Cardiac septum (tissue), 1 donor: Measurements from ENCODE around the gene SLC35A2. TPM values are rescaled to one million over a fixed set of nuclear protein-coding genes. Genes with fewer than 3 reads are reported as not detected.
A peak's percentile ranks its signal among the peaks of the same experiment; 100 is the strongest.

Experiments
- DNase-seq: peaks from one replicate; pipeline ENCODE4 v3.0.0-alpha.2; 2020; ENCODE audit warnings: low spot score
- intact Hi-C: fragments of 100-400 bp; cut with DNase I; formaldehyde crosslinking; loops from one replicate; pipeline ENCODE4 v1.14.0; 2022
- total RNA-seq: library from RNA; stranded (reverse); fragmentation: NEBNext Ultra II Directional; extraction: Animal tissue kit (Norgen Biotek cat#: 25700); gene quantifications from one replicate; pipeline ENCODE4 v1.2.1, GENCODE V29; 2021
- donor health status: DM: no; HTN: no; CAD: no.

Gene SLC35A2
- total RNA-seq, 1 donor from 2014 or later, result 13.0 TPM

DNA sequence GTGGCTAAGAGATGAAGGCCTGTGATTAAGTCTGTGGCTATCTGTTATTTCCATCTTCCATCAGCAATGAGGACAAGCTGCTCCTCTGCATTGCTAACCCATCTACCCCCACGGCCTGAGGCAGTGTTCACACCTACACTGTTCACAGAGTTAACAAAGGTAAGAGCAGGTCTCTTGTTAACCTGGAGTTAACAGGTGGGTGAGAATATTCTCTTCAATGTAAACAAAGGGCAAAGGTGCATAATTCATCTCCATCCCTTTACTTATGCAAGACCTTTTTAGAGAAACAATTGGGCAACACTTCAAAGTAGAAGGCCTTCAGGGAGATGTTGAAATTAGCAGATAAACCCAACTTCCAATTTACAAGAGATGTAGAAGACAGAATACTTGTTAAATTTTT lies 2.8 kb downstream of the SLC35A2 start:
- DNase-seq, result no peak
- intact Hi-C loops, result no loop called here

DNA sequence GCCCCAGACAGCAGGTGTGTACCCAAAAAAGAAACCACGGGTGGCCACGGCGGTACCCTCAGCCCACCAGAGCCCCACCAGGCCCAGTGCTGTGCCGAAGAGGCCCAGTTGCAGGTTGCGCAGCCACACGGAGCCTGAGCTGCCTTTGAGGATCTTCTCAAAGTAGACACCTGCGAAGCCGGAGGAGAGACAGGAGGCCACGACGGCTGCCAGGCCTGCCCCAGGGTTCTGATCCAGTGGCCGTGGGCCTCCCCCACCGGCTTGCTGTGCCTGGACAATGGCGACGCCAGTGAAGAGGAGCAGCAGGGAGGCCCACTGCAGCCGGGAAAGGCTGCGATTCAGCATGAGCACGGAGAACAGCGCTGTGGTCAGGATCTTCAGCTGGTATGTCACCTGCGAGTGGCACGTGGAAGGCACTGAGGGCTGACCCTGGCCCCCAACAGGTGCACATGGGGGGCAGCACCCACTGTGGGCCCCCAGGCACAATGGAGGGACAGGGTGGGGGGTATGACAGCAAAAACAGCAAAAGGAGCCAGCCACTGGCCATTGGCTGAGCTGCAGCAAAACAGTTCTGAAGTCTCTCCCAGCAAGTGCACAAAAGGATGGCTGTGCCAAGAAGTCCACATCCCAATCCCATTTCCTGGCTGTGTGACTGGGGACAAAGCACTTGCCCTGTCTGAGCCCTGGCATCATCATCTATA lies 6.2 kb downstream of the SLC35A2 start:
- DNase-seq, result no peak
- intact Hi-C loops, result no loop called here

DNA sequence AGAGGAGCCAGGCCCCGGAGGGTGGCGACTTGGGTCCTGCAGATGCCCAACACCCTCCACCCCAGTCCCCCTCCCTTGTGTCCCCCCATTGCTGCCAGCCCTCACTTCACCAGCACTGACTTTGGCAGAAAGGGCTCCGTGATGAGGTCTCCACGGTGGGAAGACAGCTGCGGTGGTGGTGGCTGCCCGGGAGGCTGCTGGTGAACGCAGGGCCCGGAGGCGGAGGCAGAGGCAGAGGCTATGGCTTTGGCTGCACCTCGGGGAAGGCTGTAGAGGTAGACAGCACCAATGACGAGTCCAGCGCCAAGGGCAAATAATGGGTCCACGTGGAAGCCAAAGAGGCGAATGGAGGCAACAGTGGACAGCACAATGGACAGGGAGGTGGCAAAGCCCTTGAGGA lies 6.8 kb downstream of the SLC35A2 start:
- DNase-seq, result no peak
- intact Hi-C loops, result no loop called here

DNA sequence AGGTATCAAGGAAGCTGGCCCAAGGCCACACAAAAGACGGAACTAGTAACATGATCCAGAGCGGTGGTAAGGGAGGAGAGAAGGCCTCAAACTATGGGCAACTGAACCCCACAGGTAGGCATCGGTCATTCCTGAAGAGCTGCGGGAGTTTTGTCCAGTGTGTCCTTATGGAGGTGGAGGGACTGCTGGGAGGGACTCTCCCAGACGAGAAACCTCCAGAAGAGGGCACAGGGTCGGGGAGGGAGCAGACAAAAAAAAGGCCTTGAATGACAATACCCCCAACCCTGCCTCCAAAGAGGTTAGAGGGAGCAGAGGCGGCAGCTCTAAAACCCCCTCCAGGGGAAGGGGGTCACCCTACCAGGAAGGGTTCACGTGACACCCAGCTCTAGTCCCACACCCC lies 7.3 kb downstream of the SLC35A2 start:
- DNase-seq, result no peak
- intact Hi-C loops, result no loop called here

DNA sequence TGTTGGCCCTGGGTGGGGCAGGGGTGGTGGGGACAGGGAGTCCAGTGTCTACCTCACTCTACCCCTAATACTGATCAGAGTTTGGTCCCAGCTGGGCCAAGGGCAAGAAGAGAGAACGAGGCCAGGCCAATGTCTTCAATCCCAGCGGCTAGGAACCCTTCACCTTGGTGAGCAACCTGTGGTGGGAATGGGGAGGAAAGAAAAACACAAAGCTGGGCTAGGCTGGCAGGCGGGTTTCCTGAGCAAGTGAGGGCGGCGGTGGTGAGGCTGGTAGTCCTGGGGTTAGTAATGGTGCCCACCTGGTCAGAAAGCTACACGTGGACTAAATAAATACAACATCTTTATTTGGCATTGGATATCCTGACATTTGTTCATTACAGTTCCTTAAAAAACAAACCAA lies 8.2 kb downstream of the SLC35A2 start:
- no peak for DNase-seq
- intact Hi-C loops, result no loop called here

DNA sequence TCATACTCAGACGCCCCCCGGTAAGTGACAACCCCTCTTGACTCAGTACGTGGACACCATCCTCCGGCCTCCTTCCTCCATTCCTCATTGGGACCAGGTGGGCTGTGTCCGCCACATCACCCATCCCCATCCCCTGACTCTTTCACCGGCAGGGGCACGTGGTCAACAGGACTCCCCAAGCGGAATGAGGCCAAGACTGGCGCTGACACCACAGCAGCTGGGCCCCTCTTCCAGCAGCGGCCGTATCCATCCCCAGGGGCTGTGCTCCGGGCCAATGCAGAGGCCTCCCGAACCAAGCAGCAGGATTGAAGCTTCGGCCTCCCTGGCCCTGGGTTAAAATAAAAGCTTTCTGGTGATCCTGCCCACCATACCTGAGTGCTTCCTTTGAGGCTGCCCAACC lies 8.7 kb downstream of the SLC35A2 start:
- DNase-seq, result no peak
- intact Hi-C loops, result no loop called here

DNA sequence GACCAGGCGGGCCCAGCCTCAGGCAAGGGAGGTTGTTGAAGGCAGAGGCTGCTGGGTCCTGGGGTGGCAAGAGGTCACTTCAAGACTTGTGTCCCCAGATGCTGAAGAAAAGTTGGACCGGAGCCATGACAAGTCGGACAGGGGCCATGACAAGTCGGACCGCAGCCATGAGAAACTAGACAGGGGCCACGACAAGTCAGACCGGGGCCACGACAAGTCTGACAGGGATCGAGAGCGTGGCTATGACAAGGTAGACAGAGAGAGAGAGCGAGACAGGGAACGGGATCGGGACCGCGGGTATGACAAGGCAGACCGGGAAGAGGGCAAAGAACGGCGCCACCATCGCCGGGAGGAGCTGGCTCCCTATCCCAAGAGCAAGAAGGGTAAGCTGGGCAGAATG lies 9.3 kb downstream of the SLC35A2 start:
- intact Hi-C loops, result no loop called here

DNA sequence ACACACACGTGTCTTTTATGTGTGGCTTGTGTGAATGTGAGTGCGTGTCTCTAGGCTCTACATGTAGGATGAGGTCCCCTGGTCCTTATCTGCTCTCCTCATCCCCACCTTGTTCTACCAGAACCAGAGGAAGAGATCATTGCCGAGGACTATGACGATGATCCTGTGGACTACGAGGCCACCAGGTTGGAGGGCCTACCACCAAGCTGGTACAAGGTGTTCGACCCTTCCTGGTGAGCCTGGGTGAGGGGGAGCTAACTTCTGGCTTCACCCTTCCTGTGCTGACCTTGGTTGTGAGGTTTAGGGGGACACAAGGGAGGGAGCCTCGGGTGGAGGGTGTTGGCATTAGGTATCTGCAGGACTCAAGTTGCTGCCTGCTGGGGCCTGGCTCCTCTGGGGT lies 10.4 kb downstream of the SLC35A2 start:
- intact Hi-C loops, result no loop called here
- DNase-seq, result no peak

More for the DNA sequence above, 9.3 kb downstream of the SLC35A2 start:
- DNase-seq, result no peak

DNA sequence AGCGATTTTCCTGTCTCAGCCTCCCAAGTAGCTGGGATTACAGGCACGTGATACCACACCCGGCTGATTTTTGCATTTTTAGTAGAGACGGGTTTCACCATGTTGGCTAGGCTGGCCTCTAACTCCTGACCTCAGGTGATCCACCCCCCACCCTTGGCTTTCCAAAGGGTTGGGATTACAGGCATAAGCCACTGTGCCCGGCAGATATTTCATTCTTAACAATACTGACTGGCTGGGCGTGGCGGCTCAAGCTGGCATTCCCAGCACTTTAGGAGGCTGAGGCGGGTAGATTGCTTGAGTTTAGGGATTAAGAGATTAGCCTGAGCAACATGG lies 12.4 kb downstream of the SLC35A2 start:
- intact Hi-C loops, result no loop called here

DNA sequence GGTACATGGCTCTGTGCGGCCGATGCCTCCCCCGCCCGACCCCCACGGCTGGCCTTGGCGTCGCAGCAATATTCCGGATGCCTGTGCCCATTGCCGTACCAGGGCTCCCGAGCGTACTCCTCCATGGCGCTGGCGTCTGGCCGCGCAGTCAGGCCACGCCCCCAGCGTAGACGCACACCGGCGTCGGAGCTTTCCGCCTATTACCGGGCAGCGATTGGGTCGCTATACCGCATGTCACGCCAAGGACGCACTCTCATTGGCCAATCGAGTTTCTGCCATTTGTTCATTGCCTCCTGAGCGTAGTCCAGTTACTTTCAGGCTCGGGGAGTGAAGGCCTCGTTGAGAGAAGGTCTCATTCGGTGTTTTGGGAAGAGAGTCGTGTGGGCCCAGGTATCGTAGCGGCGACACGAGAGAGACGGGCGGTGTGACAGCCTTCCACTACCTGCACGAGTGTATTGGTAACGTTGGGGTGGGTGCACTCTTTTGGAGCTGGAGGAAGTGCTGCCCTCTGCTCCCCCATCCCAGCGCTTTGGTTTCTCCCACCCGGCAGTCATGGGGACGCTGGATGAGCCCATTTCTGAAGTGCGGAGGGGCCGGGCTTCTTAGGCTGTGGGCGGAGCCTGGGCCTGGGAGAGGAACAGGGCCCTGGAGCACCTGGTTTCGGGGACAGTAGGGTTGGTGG lies 13.7 kb downstream of the SLC35A2 start, which contains the start of the genes PQBP1 and TIMM17B:
PQBP1 (plus strand) TSS at position 306 of the 682 bp plus-strand sequence. CDS start 580 bp downstream, outside the sequence.
TIMM17B (minus strand) TSS at position 144 of the 682 bp plus-strand sequence; CDS start at position 125, 19 bp downstream.
- intact Hi-C loops, result no loop called here

More for the DNA sequence above, 12.4 kb downstream of the SLC35A2 start:
- DNase-seq, result no peak

DNA sequence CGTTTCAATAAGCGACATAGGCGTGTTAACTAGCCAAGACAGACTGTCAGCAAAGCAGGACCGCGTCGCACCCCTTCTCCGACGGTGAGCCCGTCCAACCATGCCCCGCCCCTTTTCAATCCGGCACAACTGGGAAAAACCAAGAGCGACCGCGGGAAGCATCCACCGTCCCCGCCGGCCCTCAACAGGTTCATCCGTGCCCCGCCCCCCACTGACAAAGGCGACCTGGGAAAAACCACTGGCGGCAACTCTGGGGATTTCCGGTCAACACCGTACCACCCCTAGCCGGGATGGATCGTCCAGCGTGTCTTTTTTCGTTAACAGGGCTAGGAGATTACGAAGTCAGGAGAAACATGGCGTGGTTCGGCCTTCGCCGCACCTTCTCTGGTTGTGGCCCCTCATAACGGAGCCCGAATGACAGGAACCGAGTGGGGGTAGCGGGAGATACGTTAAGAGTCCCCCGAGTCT lies 14.3 kb downstream of the SLC35A2 start:
- intact Hi-C loops, result no loop called here

More for the DNA sequence above, 13.7 kb downstream of the SLC35A2 start, which contains the start of the genes PQBP1 and TIMM17B:
- DNase-seq, result peak; percentile 95

DNA sequence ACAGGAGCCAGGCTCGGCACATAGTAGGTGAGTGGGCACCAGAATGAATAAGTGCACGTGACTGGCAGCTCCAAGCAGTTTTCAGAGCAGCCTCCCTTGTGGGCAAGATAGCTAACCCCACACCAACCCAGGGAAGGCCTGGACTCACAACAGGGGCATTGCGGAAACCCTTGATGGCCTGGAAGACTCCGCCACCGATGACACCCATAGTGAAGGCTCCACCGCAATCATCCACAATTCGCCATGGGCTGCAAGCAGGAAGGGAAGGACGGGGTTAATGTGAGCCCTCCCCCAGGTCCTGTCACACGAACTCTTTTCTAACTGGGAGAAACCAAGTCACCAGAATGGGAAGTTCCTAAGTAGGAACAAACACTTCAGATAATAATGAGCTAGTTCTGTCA lies 14.8 kb downstream of the SLC35A2 start:
- intact Hi-C loops, result no loop called here
- no peak for DNase-seq

More for the DNA sequence above, 14.3 kb downstream of the SLC35A2 start:
- peak; percentile 82 for DNase-seq

DNA sequence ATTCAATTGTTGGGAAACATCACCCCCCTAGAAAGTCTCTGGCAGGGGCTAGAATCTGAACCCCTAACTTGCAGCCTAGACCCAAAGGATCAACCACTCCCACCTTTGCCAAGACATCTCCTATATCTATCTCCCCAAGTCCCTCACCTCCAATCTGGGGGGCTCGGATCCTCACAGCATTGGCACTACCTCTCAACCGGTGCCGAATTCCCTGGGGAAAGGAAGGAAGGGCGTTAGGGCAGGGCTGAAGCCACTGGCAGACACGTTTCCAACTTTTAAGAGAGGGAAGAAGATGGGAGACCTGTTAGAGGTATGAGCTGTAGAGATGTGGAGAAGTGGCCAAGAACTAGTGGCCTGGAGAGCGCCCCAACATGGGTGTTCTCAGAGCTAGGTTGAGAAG lies 16.6 kb downstream of the SLC35A2 start:
- no peak for DNase-seq
- intact Hi-C loops, result loop anchor here (5.0 kb wide), 1 partner anchor 93 kb away; the partner anchor contains the start of gene HDAC6

DNA sequence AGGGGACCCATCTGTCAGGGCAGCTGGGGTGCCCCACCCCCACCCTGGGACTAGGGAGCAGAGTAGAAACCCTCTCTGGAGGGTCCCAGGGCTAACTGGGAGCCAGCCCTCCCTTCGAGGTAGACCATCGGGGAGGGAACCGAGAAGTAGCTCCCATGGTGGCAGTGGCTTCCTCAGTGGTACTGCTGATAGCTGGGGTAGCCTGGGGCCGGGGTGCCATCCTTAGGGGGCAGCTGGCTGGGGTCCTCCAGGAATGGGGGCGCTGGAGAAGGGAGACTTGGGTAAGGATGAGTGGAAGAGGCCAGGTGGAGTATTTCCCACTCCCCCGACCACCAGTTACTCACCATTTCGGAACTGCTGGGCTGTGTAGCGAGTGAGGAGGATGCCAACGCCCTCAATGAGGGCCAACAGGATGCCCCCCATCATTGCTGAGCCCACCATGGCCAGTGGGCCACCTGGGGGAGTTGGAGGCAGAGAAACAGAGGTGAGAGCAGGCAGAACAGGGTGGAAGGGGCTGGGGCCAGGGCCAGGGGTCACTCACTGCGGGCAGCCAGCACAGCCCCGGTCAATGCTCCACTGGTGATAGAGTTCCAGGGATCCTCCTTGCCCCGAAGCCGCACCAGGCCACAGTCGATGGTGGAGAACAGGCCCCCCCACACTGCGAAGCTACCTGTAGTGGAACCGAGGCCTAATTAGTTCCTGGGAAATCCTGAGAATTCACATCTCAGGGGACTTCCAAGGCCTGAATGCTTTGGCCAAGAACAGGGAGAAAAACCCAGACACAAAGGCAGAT lies 17.7 kb downstream of the SLC35A2 start:
- intact Hi-C loops, result loop anchor here (5.0 kb wide), 1 partner anchor 91 kb away; the partner anchor contains the start of gene HDAC6
- no peak for DNase-seq

DNA sequence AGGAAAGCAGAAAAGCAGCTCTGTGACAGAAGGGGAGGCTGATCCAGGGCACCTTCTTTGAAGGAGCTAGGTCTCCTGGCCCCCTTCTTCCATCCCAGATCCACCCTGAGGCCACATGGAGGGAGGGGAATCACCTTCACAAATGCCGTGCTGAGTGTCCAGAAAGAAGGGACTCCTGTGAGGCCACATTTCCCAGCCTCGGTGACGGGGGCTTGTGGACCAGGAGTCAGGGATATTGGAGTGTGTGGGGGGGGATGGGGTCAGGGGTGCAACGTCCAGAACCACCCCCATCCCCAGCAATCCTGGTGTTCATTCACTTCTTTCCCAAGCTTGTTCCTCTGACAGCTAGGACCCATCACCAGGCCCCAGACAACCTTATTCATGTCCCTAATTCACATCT lies 18.6 kb downstream of the SLC35A2 start:
- intact Hi-C loops, result loop anchor here (5.0 kb wide), 1 partner anchor 91 kb away; the partner anchor contains the start of gene HDAC6
- no peak for DNase-seq

DNA sequence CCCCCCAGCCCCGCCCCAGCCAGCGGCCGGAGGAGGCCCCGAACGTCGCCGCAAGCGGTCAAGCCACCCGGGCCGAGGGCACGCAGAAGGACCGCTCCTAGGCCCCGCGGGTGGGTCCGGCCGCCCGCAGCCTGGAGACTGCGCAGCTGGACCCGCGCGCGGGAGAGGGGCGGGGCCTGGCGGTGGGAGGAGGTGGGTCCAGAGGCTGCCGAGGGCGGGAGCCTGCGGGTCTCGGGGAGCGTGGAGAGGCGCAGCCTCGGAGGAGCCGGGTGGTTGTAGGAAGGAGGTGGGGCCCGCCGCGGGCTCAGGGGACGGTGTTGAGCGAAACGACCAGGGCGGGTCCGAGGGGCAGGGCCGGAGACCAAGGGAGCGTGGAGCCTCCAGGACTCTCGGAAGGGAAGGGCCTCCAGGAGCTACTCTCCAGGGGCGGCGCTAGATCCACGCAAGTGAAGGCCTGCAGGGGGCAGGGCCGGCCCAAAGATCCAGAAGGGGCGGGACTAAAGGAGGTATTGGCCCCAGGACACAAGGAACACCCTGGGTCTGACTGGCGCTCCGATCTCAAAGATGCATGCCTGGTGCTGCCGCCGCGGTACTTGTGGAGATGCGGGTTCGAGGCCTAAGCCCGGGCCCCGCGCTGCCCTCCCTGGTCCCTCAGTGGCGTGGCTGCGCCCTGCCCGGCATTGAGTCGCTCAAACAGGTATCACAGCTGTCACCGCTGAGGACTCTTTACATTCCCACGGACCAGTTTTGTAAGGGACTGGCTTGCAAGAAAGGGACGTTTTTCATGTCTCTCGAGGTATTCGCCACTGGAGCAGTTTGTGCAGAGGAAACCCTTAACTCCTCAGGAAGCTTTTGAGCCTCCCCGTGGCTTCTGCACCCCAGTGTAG lies 19.8 kb downstream of the SLC35A2 start:
- intact Hi-C loops, result loop anchor here (5.0 kb wide), 1 partner anchor 89 kb away; the partner anchor contains the start of gene HDAC6

DNA sequence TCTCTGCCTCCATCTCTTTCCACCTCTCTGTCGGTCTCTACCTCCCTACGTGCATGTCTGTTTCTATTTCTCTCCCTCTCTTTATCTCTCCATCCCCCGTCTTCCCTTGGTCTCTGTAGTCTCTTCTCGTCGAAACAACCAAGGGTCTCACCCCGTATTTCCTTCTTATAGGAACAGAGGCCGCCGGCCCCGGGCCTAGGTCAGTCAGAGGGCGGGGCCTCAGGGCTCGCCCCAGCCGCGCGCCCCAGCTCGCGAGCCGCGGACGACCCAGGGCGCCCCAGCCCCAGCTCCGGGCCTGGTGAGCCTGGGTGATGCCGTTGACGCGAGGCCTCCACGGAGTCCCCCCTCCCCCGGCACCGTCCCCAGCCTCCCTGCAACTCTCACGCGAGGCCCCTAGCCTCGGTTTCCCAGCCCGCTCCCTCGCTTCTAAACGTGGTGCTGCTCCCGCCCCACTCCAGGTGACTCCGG lies 20.5 kb downstream of the SLC35A2 start:
- DNase-seq, result no peak
- intact Hi-C loops, result loop anchor here (5.0 kb wide), 1 partner anchor 89 kb away; the partner anchor contains the start of gene HDAC6

More for the DNA sequence above, 19.8 kb downstream of the SLC35A2 start:
- peak; percentile 91 for DNase-seq

DNA sequence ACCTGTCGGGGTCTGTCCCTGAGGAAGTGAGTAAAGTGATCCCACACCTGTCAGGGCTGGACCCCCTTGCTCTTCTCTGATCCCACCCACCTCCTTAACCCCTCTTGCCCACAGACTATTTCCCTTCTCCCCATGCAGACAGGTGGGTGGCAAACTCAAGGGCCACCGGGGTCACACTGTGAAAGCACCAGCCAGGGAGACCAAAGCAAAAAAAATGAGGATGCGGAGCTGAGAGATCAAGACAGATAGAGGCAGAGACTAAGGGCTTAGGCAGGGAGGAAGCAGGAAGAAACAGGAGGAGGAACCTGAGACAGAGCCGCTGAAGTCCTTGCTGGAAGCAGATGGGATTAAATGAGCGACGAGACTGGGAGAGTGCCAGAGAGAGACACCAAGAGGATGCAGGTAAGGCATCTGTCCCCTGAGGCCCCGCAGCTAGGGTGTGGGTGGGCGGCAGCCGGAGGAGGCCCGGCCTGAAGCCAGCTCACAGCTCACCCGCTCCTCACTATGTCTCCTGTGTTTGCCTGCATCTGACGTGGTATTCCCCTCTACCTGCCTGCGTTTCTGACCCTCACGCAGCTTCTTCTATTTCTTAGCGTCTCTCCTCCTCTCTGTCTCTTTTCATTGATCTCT lies 21.0 kb downstream of the SLC35A2 start:
- DNase-seq, result no peak

More for the DNA sequence above, 21.0 kb downstream of the SLC35A2 start:
- intact Hi-C loops, result loop anchor here (5.0 kb wide), 1 partner anchor 88 kb away; the partner anchor contains the start of gene HDAC6
